GM19351 (cell line): ENCODE measurements around the gene GEN1.

Experiments
- ATAC-seq: cut with Tn5 transposase; IDR thresholded peaks from one replicate; pipeline ENCODE4 v1.9.1; 2021; ENCODE audit warnings: mild to moderate bottlenecking, moderate library complexity; ENCODE audit not compliant: unreplicated experiment

Gene GEN1

GRCh38 chr2:17752246-17752645 lies 1.7 kb upstream of the GEN1 start:
- ATAC-seq, result peak; percentile 22

- peak; percentile 31 for ATAC-seq
These were observed 791 bp upstream of the GEN1 start for GRCh38 chr2:17752892-17753802.

GRCh38 chr2:17754773-17755425 lies 961 bp downstream of the GEN1 start:
- no peak for ATAC-seq

GRCh38 chr2:17756668-17757067 lies 2.7 kb downstream of the GEN1 start:
- ATAC-seq, result no peak

- no peak for ATAC-seq
These were observed 3.4 kb downstream of the GEN1 start for GRCh38 chr2:17757321-17757720.

GRCh38 chr2:17758118-17758517 lies 4.2 kb downstream of the GEN1 start:
- ATAC-seq, result no peak

- no peak for ATAC-seq
These were observed 5.9 kb downstream of the GEN1 start for GRCh38 chr2:17759805-17760204.

GRCh38 chr2:17762451-17762850 lies 8.5 kb downstream of the GEN1 start:
- ATAC-seq, result no peak

- no peak for ATAC-seq
These were observed 9.8 kb downstream of the GEN1 start for GRCh38 chr2:17763641-17764333.

- no peak for ATAC-seq
These were observed 11.5 kb downstream of the GEN1 start for GRCh38 chr2:17765398-17765797.

- ATAC-seq, result no peak
These were observed 15.0 kb downstream of the GEN1 start for GRCh38 chr2:17768894-17769293.

- ATAC-seq, result no peak
These were observed 18.0 kb downstream of the GEN1 start for GRCh38 chr2:17771956-17772355.

- ATAC-seq, result no peak
These were observed 18.6 kb downstream of the GEN1 start for GRCh38 chr2:17772532-17772931.

GRCh38 chr2:17780546-17780945 lies 26.6 kb downstream of the GEN1 start:
- ATAC-seq, result no peak

GRCh38 chr2:17781482-17781881 lies 27.5 kb downstream of the GEN1 start:
- no peak for ATAC-seq

- ATAC-seq, result no peak
These were observed 32.8 kb downstream of the GEN1 start for GRCh38 chr2:17786727-17787126.

GRCh38 chr2:17788773-17789172 lies 34.8 kb downstream of the GEN1 start:
- ATAC-seq, result no peak

- no peak for ATAC-seq
These were observed 36.6 kb downstream of the GEN1 start for GRCh38 chr2:17790536-17790935.

GRCh38 chr2:17791121-17791816 lies 37.3 kb downstream of the GEN1 start:
- ATAC-seq, result no peak

- no peak for ATAC-seq
These were observed 37.8 kb downstream of the GEN1 start for GRCh38 chr2:17791817-17792130.

- no peak for ATAC-seq
These were observed 38.6 kb downstream of the GEN1 start for GRCh38 chr2:17792515-17792914.
